K562 (cell line): ENCODE measurements around the gene FUT6. TPM values are rescaled to one million over a fixed set of nuclear protein-coding genes. Genes with fewer than 3 reads are reported as not detected.

Source experiments
- CTBP1 ChIP-seq: fragments of 450-650 bp; IDR thresholded peaks from 2 replicates; pipeline ENCODE4 v1.6.1; 2016; ENCODE audit warnings: borderline replicate concordance
- ELK3 ChIP-seq: fragments of 450-650 bp; formaldehyde crosslinking; IDR thresholded peaks from 2 replicates; pipeline ENCODE4 v1.4.0; 2020; ENCODE audit warnings: mild to moderate bottlenecking
- ETV1 ChIP-seq: fragments of 450-650 bp; conservative IDR thresholded peaks from 2 replicates; pipeline ENCODE4 v1.6.1; 2016; ENCODE audit warnings: missing genetic modification characterization, control low read depth, low read depth, missing compliant biosample characterization
- FOXK1 ChIP-seq: sonication (generic); formaldehyde crosslinking; IDR thresholded peaks from 2 replicates; pipeline ENCODE4 v1.8.0; 2022; ENCODE audit warnings: missing genetic modification reagents, mild to moderate bottlenecking, borderline replicate concordance
- GABPB1 ChIP-seq: sonication (generic); formaldehyde crosslinking; IDR thresholded peaks from 2 replicates; pipeline ENCODE4 v1.8.0; 2022; ENCODE audit warnings: mild to moderate bottlenecking, missing genetic modification reagents
- L3MBTL2 ChIP-seq: fragments of 450-650 bp; IDR thresholded peaks from 2 replicates; pipeline ENCODE4 v1.6.1; 2016; ENCODE audit warnings: mild to moderate bottlenecking, moderate library complexity
- NKRF ChIP-seq: fragments of 450-650 bp; IDR thresholded peaks from 2 replicates; pipeline ENCODE4 v1.6.1; 2016; ENCODE audit warnings: borderline replicate concordance
- RBM15 ChIP-seq: fragments of 200-400 bp; formaldehyde crosslinking; IDR thresholded peaks from 2 replicates; pipeline ENCODE4 v1.6.1; 2018; ENCODE audit warnings: mild to moderate bottlenecking, low read length, moderate library complexity; ENCODE audit not compliant: insufficient read depth
- RBM34 ChIP-seq: fragments of 200-400 bp; formaldehyde crosslinking; IDR thresholded peaks from 2 replicates; pipeline ENCODE4 v1.6.1; 2018; ENCODE audit warnings: low read length, borderline replicate concordance; ENCODE audit not compliant: insufficient read depth
- SMAD1 ChIP-seq: fragments of 150-350 bp; IDR thresholded peaks from 2 replicates; pipeline ENCODE4 v1.6.1; 2014; ENCODE audit warnings: low read length, low read depth; ENCODE audit not compliant: partially characterized antibody
- SP1 ChIP-seq: sonication (generic); formaldehyde crosslinking; IDR thresholded peaks from 2 replicates; pipeline ENCODE4 v1.8.1; 2022; ENCODE audit warnings: mild to moderate bottlenecking, missing genetic modification reagents
- SRSF7 ChIP-seq: fragments of 200-400 bp; formaldehyde crosslinking; optimal IDR thresholded peaks from 2 replicates; pipeline ENCODE3; 2017; ENCODE audit warnings: mild to moderate bottlenecking, low read depth, low read length
- TAF7 ChIP-seq: fragments of 450-650 bp; IDR thresholded peaks from 2 replicates; pipeline ENCODE4 v1.6.1; 2016; ENCODE audit warnings: missing genetic modification characterization, missing compliant biosample characterization
- THAP12 ChIP-seq: fragments of 250-450 bp; sonication (Bioruptor Pico); IDR thresholded peaks from 2 replicates; pipeline ENCODE4 v1.9.0; 2021; ENCODE audit warnings: mild to moderate bottlenecking, inconsistent platforms
- THRA ChIP-seq: fragments of 450-650 bp; IDR thresholded peaks from 2 replicates; pipeline ENCODE4 v1.6.1; 2017; ENCODE audit warnings: mild to moderate bottlenecking, moderate library complexity
- ZBTB1 ChIP-seq: sonication (generic); formaldehyde crosslinking; IDR thresholded peaks from 2 replicates; pipeline ENCODE4 v1.8.1; 2023; ENCODE audit warnings: missing genetic modification reagents, low read depth, mild to moderate bottlenecking, borderline replicate concordance
- ZKSCAN8 ChIP-seq: fragments of 200-800 bp; sonication (Bioruptor generic); IDR thresholded peaks from 2 replicates; pipeline ENCODE4 v1.6.1; 2016; ENCODE audit warnings: missing genetic modification characterization, missing compliant biosample characterization
- ZNF551 ChIP-seq: fragments of 250-450 bp; sonication (Bioruptor Pico); IDR thresholded peaks from 2 replicates; pipeline ENCODE4 v1.5.0; 2021; ENCODE audit warnings: mild to moderate bottlenecking, moderate library complexity
- ZNF695 ChIP-seq: fragments of 450-650 bp; formaldehyde crosslinking; IDR thresholded peaks from 2 replicates; pipeline ENCODE4 v1.4.0; 2020; ENCODE audit warnings: mild to moderate bottlenecking, moderate library complexity
- polyA plus RNA-seq, 8 experiments: library from polyadenylated mRNA; depleted of rRNA in 4 of 8; stranded (reverse) in 5 of 8; unstranded in 3 of 8; fragments of >200 nt; fragmentation: Nextera tagmentation in 2 of 8; fragmentation: Illumina TruSeq in 1 of 8; extraction: Ambion mirVana in 2 of 8; extraction: Trizol in 1 of 8; gene quantifications; 2 replicates each; pipeline versions ENCODE4 v1.2.1 to v1.2.3, GENCODE V29; 2011 to 2014; ENCODE audit warnings: inconsistent platforms in 1 of 8, missing spikeins in 1 of 8
- total RNA-seq, 7 experiments: library from RNA; depleted of rRNA in 6 of 7; stranded (reverse); fragments of >200 nt in 6 of 7; fragmentation: Illumina TruSeq in 2 of 7; extraction: Trizol in 2 of 7; gene quantifications; 2 replicates each; pipeline versions ENCODE4 v1.2.1 to v1.2.3, GENCODE V29; 2011 to 2021; ENCODE audit warnings: low replicate concordance in 1 of 7

Gene FUT6
- total and polyA plus RNA-seq, 9 of the 15 experiments (the other 6 are each of a cell fraction or from before 2014, with no cell fraction given), result 0.04 TPM; not detected in 8

- TF ChIP-seq THRA, result no peak
- TF ChIP-seq THAP12 (CRISPR knock-in tag), result peak; percentile 61; the same call in 1 of the 2 replicates
- peak; percentile 84 for TF ChIP-seq ETV1
- TF ChIP-seq RBM34, result no peak
- peak; percentile 99 for TF ChIP-seq GABPB1 (CRISPR knock-in tag)
- peak; percentile 80 for TF ChIP-seq TAF7 (tag)
- peak; percentile 91 for TF ChIP-seq FOXK1 (CRISPR knock-in tag)
- no peak; the same call in 1 of the 2 replicates for TF ChIP-seq ZBTB1 (CRISPR knock-in tag)
- TF ChIP-seq SRSF7, result no peak
- peak; percentile 100 for TF ChIP-seq NKRF
- no peak for TF ChIP-seq RBM15
- no peak; the same call in 1 of the 2 replicates for TF ChIP-seq CTBP1
- no peak for TF ChIP-seq ZNF551 (CRISPR knock-in tag)
- TF ChIP-seq ELK3 (CRISPR knock-in tag), result no peak
- TF ChIP-seq L3MBTL2, result peak; percentile 97
- TF ChIP-seq SP1 (CRISPR knock-in tag), result peak; percentile 96
- TF ChIP-seq ZNF695, result 0 out of 2 replicates have a peak, but pooled peaks have one; percentile 75
- no peak for TF ChIP-seq ZKSCAN8 (CRISPR knock-in tag)
- TF ChIP-seq SMAD1, result peak; percentile 84
Measured at GRCh38 chr19:5790559-5791520, 48.7 kb downstream of the FUT6 start, which contains the start of gene DUS3L (continued).
